Keratinocyte (primary cell): ENCODE data around the gene VAX1. TPM values are rescaled to one million over a fixed set of nuclear protein-coding genes. Genes with fewer than 3 reads are reported as not detected.
A peak's percentile ranks its signal among the peaks of the same experiment; 100 is the strongest.

Source experiments
- DNase-seq: peaks from one replicate; pipeline ENCODE4 v3.0.0-alpha.2; 2011; ENCODE audit warnings: low read depth, missing footprints, low spot score
- FAIRE-seq: peaks from 2 replicates; lab custom pipeline; 2011; peaks lifted over from hg19 to GRCh38; lab: Jason Lieb, UNC
- H2AFZ ChIP-seq: 2 replicates; pipeline ENCODE4 v1.6.0; 2012; ENCODE audit warnings: low read length, control low read depth, inconsistent platforms; ENCODE audit not compliant: control insufficient read depth
- H3K27ac ChIP-seq: 2 replicates; pipeline ENCODE4 v1.5.1; 2011; ENCODE audit warnings: low read length; ENCODE audit not compliant: control insufficient read depth, insufficient read depth
- H3K27me3 ChIP-seq: 3 replicates; pipeline ENCODE4 v1.6.0; 2011; ENCODE audit warnings: low read length; ENCODE audit not compliant: control insufficient read depth, insufficient read depth; ENCODE audit errors: extremely low read depth
- H3K36me3 ChIP-seq, 2 experiments: 2 replicates in 1 of 2; 3 replicates in 1 of 2; pipeline ENCODE4 v1.5.1; 2011; ENCODE audit warnings: low read length in 2 of 2, mild to moderate bottlenecking in 1 of 2; ENCODE audit not compliant: control insufficient read depth in 2 of 2, insufficient read depth in 2 of 2; ENCODE audit errors: extremely low read depth in 1 of 2
- H3K4me1 ChIP-seq: 3 replicates; pipeline ENCODE4 v1.5.1; 2011; ENCODE audit warnings: low read length; ENCODE audit not compliant: control insufficient read depth, insufficient read depth; ENCODE audit errors: extremely low read depth
- H3K4me2 ChIP-seq: 3 replicates; pipeline ENCODE4 v1.6.0; 2011; ENCODE audit warnings: low read depth, low read length; ENCODE audit not compliant: control insufficient read depth, insufficient read depth; ENCODE audit errors: extremely low read depth
- H3K4me3 ChIP-seq, 3 experiments: fragments of 200-600 bp in 1 of 3; sonication (generic) in 1 of 3; 2 replicates in 2 of 3; 3 replicates in 1 of 3; pipeline ENCODE4 v1.5.1; 2011 to 2016; ENCODE audit warnings: low read length in 3 of 3, mild to moderate bottlenecking in 3 of 3, control low read depth in 2 of 3, inconsistent platforms in 1 of 3, low read depth in 1 of 3, mixed read lengths in 1 of 3, mixed run types in 1 of 3, moderate library complexity in 1 of 3; ENCODE audit not compliant: control insufficient read depth in 2 of 3, insufficient read depth in 2 of 3; ENCODE audit errors: extremely low read depth in 1 of 3
- H3K79me2 ChIP-seq: 2 replicates; pipeline ENCODE4 v1.6.0; 2012; ENCODE audit warnings: low read length; ENCODE audit not compliant: control insufficient read depth, insufficient read depth
- H3K9ac ChIP-seq: 3 replicates; pipeline ENCODE4 v1.6.0; 2011; ENCODE audit warnings: low read length; ENCODE audit not compliant: control insufficient read depth, insufficient read depth; ENCODE audit errors: extremely low read depth
- H3K9me1 ChIP-seq: 3 replicates; pipeline ENCODE4 v1.6.0; 2011; ENCODE audit warnings: low read length; ENCODE audit not compliant: control insufficient read depth, insufficient read depth; ENCODE audit errors: extremely low read depth
- H3K9me3 ChIP-seq: 2 replicates; pipeline ENCODE4 v1.5.1; 2012; ENCODE audit warnings: low read depth, low read length; ENCODE audit not compliant: control insufficient read depth
- H4K20me1 ChIP-seq: 3 replicates; pipeline ENCODE4 v1.6.0; 2011; ENCODE audit warnings: low read length; ENCODE audit not compliant: control insufficient read depth, insufficient read depth; ENCODE audit errors: extremely low read depth
- EZH2 ChIP-seq: IDR thresholded peaks from one replicate; pipeline ENCODE4 v1.6.1; 2012; ENCODE audit warnings: inconsistent platforms, mild to moderate bottlenecking, low read length, moderate library complexity
- dilution Hi-C: fragments of 300-500 bp; cut with MboI; formaldehyde crosslinking; loops from one replicate; pipeline ENCODE4 v1.7.0; 2020; ENCODE audit warnings: low sequenced_read_pairs; ENCODE audit not compliant: extremely low pct_ligation_motif_present
- polyA plus RNA-seq, 5 experiments: library from polyadenylated mRNA; depleted of rRNA in 3 of 5; stranded (reverse) in 3 of 5; stranded (forward) in 1 of 5; unstranded in 1 of 5; fragments of >200 nt; gene quantifications; 1 replicate in 1 of 5; 2 replicates in 3 of 5; 3 replicates in 1 of 5; pipeline versions ENCODE4 v1.2.1 to v1.2.3, GENCODE V29; 2011 to 2012; ENCODE audit warnings: missing spikeins in 2 of 5, low read depth in 1 of 5, low replicate concordance in 1 of 5
- TF ChIP-seq, protein P1 (sequence below), 3 experiments: IDR thresholded peaks in 1 of 3; conservative IDR thresholded peaks in 1 of 3; optimal IDR thresholded peaks in 1 of 3; 2 replicates in 2 of 3; 3 replicates in 1 of 3; pipeline versions ENCODE3 to v1.5.1; 2011; ENCODE audit warnings: low read length in 3 of 3, mild to moderate bottlenecking in 3 of 3, moderate library complexity in 2 of 3, control low read depth in 1 of 3, inconsistent platforms in 1 of 3; ENCODE audit not compliant: insufficient read depth in 2 of 3; ENCODE audit errors: extremely low read depth in 1 of 3

Gene VAX1
- polyA plus RNA-seq, 1 donor (not counting 4 experiments of a cell fraction or from before 2014, with no cell fraction given): not detected

DNA sequence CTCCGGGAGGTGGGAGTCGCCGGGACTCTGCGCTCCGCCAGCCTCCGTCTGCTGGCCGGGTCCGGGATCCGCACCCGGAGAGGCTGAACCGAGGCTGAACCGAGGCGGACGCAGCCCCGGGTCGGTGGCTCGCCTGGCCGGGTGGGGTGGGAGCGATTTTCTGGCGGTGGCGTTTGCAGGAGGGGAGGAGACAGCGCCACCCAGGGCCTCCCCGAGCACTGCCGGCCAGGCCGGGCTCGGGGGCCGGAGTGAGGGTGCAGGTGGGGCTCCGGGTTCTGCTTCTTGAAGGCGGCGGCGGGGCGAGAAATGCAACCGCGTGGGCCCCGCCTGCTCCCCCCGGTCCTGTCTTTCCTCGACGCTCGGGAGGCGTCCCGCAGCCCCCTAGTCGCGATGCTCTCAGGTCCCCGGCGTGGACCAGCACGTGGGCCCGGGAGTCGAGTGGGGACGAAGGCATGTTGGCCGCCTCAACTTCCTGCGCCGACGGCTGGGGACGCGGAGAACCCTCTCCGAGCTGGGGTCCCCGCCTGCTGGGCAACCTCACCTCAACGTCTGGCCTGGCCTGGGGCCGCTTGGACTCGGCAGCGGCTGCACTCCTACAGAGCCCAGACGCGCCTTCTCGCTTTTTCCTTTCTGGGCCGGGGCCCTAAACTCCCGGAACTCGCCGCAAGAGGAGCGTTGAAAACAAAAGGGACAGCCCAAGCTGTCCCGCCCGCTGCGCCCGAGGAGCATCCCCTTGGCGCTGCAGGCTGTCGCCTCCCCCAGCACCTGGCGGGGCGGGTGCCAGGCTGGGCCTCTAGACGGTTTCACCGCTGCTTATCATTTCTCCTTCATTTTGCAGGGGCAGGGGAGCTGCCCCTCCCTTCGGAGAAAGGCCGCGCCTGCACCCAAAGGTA is 25.2 kb upstream of the VAX1 start:
- Histone ChIP-seq H3K27me3 (peaks cover 93% of the 10 kb centered on the region), H3K4me1 (peaks cover 10% of the 10 kb centered on the region), H3K9ac (no peak overlapping the region), H3K27ac (no peak overlapping the region), H3K9me1 (no peaks in the 10 kb centered on the region), H3K9me3 (no peaks in the 10 kb centered on the region), H4K20me1 (peaks cover 8% of the 10 kb centered on the region), H3K36me3 (no peaks in the 10 kb centered on the region), H2AFZ (no peak overlapping the region), H3K4me2 (peak overlapping the region; percentile 16), H3K79me2 (no peaks in the 10 kb centered on the region), H3K4me3 (no peak overlapping the region)
- dilution Hi-C loops: no loop called here
- no peak for DNase-seq
- peak; percentile 98 for TF ChIP-seq EZH2
- TF ChIP-seq, protein P1, sequence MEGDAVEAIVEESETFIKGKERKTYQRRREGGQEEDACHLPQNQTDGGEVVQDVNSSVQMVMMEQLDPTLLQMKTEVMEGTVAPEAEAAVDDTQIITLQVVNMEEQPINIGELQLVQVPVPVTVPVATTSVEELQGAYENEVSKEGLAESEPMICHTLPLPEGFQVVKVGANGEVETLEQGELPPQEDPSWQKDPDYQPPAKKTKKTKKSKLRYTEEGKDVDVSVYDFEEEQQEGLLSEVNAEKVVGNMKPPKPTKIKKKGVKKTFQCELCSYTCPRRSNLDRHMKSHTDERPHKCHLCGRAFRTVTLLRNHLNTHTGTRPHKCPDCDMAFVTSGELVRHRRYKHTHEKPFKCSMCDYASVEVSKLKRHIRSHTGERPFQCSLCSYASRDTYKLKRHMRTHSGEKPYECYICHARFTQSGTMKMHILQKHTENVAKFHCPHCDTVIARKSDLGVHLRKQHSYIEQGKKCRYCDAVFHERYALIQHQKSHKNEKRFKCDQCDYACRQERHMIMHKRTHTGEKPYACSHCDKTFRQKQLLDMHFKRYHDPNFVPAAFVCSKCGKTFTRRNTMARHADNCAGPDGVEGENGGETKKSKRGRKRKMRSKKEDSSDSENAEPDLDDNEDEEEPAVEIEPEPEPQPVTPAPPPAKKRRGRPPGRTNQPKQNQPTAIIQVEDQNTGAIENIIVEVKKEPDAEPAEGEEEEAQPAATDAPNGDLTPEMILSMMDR (optimal IDR thresholded peaks at IDR 0.05 in 1 of 3, IDR thresholded peaks at IDR 0.05 in 1 of 3, conservative IDR thresholded peaks at IDR 0.05 in 1 of 3; ENCODE audit: extremely low read depth in 1 of 3, insufficient read depth in 2 of 3, low read length in 3 of 3): no peak
- FAIRE-seq: no peak

DNA sequence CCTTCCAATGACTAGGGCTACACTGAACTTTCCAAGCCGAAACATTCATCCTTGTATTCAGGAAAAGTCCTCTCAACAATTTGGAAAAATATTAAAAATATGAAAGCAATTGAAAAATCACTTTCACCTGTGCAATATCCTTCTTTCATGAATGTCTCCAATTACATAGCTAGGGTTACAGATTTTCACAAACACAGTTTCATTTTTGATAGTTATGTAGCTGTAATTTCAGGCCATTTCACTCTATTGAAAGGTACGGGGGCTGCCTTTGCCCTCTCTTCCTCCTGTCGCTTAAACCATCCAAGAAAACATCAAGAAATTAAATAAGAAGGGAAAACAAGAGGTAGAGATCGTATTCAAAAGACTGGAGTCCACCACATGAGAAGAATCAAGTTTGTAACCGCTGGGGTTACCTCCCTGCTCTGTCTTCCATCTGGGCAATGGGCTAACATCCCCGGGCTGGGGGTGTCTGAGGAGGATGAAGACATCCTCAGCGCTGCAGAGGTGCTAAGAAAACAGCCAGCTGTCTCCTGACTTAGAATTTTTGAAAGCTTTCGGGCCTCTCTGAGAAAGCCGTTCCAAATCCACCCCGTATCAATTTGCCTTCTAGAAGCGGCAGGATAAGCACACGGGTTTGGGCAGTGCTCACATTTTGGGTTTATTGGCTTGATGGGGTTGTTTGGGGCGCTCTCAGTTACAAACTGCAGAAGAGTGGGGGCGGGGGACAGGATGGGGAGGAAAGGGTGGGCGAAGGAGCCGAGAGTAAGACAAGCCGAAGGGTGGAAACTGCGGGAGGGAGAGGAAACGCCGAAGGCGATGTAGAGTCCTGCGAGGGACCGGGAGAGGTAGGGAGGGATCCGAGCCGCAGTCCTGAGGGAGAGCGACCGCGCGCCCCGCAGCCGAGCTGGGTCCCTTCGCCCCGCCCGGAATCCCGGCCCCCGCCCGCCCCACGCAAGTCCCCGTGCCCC is 24.3 kb upstream of the VAX1 start:
- H4K20me1 ChIP-seq: peaks cover 8% of the 10 kb centered on the region
- H3K27ac ChIP-seq: no peak overlapping the region
- H3K9me3 ChIP-seq: no peaks in the 10 kb centered on the region
- H2AFZ ChIP-seq: no peak overlapping the region
- H3K79me2 ChIP-seq: no peaks in the 10 kb centered on the region
- no peak for FAIRE-seq
- H3K9ac ChIP-seq: no peak overlapping the region
- no peaks in the 10 kb centered on the region for H3K9me1 ChIP-seq
- H3K4me1 ChIP-seq: peaks cover 10% of the 10 kb centered on the region
- peaks cover 88% of the 10 kb centered on the region for H3K27me3 ChIP-seq
- dilution Hi-C loops: no loop called here
- no peak for DNase-seq
- H3K36me3 ChIP-seq: no peaks in the 10 kb centered on the region
- no peak overlapping the region for H3K4me3 ChIP-seq
- no peak overlapping the region for H3K4me2 ChIP-seq
- TF ChIP-seq EZH2: peak; percentile 95
- TF ChIP-seq, protein P1 (optimal IDR thresholded peaks at IDR 0.05 in 1 of 3, IDR thresholded peaks at IDR 0.05 in 1 of 3, conservative IDR thresholded peaks at IDR 0.05 in 1 of 3; ENCODE audit: extremely low read depth in 1 of 3, insufficient read depth in 2 of 3, low read length in 3 of 3): no peak
